ENCODE data around the gene PRCC. TPM values are rescaled to one million over a fixed set of nuclear protein-coding genes. Genes with fewer than 3 reads are reported as not detected.

PRCC gene
- total and polyA plus RNA-seq, 2 of the 13 experiments (the other 11 are each of a cell fraction or from before 2014, with no cell fraction given), result 24.2 to 40.5 TPM

DNA sequence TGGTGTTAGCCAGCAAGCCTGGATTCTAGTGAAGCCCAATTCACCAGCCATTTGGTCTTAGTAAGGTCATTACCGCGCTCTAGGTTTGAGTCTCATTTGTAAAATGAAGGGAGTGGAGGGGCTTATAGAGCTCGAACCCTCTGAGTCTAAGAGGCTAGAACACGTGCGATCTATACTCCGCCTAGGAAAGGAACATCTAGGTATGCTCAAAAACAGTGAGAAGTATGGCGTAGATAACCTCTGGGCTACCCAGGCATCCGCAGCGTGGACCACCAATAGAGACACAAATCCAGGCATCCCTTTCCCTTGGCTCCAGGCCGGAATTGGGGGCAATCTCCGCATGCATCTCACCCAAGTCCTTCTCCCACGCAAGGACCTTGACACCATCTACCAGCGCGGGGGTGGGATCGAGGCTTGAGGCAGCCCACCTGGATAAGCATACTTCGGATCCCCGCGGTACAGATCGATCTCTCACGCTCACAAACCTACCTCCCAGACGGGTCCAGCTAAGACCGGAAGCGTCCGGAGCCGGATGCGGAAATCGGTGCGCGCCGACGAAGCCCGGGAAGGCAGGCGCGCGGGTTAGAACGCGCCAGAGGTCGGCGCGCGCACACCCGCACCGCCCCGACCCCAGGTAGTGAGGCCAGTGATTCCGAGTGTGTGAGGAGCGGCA is 39.3 kb upstream of the PRCC start, which contains the start of gene METTL25B (continued):
- TF ChIP-seq, protein P1, sequence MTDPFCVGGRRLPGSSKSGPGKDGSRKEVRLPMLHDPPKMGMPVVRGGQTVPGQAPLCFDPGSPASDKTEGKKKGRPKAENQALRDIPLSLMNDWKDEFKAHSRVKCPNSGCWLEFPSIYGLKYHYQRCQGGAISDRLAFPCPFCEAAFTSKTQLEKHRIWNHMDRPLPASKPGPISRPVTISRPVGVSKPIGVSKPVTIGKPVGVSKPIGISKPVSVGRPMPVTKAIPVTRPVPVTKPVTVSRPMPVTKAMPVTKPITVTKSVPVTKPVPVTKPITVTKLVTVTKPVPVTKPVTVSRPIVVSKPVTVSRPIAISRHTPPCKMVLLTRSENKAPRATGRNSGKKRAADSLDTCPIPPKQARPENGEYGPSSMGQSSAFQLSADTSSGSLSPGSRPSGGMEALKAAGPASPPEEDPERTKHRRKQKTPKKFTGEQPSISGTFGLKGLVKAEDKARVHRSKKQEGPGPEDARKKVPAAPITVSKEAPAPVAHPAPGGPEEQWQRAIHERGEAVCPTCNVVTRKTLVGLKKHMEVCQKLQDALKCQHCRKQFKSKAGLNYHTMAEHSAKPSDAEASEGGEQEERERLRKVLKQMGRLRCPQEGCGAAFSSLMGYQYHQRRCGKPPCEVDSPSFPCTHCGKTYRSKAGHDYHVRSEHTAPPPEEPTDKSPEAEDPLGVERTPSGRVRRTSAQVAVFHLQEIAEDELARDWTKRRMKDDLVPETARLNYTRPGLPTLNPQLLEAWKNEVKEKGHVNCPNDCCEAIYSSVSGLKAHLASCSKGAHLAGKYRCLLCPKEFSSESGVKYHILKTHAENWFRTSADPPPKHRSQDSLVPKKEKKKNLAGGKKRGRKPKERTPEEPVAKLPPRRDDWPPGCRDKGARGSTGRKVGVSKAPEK (CRISPR knock-in tag; IDR thresholded peaks at IDR 0.05; ENCODE audit: borderline replicate concordance), result 0 out of 2 replicates have a peak, but pooled peaks have one; percentile 29
- TF ChIP-seq, protein P2, sequence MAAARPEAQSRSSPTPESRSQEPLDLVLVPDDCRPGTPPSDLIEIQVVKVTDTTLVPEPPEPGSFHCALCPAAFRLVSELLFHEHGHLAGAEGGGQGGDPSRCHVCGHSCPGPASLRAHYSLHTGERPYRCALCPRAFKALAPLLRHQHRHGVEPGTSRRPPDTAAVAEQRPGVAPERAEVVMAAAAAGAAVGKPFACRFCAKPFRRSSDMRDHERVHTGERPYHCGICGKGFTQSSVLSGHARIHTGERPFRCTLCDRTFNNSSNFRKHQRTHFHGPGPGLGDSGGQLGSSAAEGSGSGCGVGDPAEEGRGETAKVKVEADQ (CRISPR knock-in tag; IDR thresholded peaks at IDR 0.05; ENCODE audit: borderline replicate concordance), result peak; percentile 31; the same call in 1 of the 2 replicates
- TF ChIP-seq ZKSCAN8 (CRISPR knock-in tag; IDR thresholded peaks at IDR 0.05; ENCODE audit: borderline replicate concordance), result no peak
- TF ChIP-seq, protein P3, sequence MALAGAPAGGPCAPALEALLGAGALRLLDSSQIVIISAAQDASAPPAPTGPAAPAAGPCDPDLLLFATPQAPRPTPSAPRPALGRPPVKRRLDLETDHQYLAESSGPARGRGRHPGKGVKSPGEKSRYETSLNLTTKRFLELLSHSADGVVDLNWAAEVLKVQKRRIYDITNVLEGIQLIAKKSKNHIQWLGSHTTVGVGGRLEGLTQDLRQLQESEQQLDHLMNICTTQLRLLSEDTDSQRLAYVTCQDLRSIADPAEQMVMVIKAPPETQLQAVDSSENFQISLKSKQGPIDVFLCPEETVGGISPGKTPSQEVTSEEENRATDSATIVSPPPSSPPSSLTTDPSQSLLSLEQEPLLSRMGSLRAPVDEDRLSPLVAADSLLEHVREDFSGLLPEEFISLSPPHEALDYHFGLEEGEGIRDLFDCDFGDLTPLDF (CRISPR knock-in tag; IDR thresholded peaks at IDR 0.05), result no peak
- peak; percentile 28 for TF ChIP-seq ZNF143 (CRISPR knock-in tag; IDR thresholded peaks at IDR 0.05)
- no peak for TF ChIP-seq ZEB1 (IDR thresholded peaks at IDR 0.05; ENCODE audit: insufficient replicate concordance, low read depth)
- TF ChIP-seq, protein P4, sequence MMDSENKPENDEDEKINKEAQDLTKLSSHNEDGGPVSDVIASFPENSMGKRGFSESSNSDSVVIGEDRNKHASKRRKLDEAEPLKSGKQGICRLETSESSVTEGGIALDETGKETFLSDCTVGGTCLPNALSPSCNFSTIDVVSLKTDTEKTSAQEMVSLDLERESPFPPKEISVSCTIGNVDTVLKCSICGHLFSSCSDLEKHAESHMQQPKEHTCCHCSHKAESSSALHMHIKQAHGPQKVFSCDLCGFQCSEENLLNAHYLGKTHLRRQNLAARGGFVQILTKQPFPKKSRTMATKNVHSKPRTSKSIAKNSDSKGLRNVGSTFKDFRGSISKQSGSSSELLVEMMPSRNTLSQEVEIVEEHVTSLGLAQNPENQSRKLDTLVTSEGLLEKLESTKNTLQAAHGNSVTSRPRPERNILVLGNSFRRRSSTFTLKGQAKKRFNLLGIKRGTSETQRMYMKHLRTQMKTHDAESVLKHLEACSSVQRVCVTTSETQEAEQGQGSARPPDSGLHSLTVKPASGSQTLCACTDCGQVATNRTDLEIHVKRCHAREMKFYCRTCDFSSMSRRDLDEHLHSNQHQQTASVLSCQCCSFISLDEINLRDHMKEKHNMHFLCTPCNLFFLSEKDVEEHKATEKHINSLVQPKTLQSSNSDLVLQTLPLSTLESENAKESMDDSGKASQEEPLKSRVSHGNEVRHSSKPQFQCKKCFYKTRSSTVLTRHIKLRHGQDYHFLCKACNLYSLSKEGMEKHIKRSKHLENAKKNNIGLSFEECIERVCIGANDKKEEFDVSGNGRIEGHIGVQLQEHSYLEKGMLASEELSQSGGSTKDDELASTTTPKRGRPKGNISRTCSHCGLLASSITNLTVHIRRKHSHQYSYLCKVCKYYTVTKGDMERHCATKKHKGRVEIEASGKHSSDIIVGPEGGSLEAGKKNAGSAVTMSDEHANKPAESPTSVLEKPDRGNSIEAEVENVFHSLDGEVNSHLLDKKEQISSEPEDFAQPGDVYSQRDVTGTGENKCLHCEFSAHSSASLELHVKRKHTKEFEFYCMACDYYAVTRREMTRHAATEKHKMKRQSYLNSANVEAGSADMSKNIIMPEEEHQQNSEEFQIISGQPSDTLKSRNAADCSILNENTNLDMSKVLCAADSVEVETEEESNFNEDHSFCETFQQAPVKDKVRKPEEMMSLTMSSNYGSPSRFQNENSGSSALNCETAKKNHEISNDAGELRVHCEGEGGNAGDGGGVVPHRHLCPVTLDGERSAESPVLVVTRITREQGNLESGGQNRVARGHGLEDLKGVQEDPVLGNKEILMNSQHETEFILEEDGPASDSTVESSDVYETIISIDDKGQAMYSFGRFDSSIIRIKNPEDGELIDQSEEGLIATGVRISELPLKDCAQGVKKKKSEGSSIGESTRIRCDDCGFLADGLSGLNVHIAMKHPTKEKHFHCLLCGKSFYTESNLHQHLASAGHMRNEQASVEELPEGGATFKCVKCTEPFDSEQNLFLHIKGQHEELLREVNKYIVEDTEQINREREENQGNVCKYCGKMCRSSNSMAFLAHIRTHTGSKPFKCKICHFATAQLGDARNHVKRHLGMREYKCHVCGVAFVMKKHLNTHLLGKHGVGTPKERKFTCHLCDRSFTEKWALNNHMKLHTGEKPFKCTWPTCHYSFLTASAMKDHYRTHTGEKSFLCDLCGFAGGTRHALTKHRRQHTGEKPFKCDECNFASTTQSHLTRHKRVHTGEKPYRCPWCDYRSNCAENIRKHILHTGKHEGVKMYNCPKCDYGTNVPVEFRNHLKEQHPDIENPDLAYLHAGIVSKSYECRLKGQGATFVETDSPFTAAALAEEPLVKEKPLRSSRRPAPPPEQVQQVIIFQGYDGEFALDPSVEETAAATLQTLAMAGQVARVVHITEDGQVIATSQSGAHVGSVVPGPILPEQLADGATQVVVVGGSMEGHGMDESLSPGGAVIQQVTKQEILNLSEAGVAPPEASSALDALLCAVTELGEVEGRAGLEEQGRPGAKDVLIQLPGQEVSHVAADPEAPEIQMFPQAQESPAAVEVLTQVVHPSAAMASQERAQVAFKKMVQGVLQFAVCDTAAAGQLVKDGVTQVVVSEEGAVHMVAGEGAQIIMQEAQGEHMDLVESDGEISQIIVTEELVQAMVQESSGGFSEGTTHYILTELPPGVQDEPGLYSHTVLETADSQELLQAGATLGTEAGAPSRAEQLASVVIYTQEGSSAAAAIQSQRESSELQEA (CRISPR knock-in tag; IDR thresholded peaks at IDR 0.05; ENCODE audit: not compliant biosample characterization), result peak; percentile 2
- TF ChIP-seq YY1 (IDR thresholded peaks at IDR 0.05; ENCODE audit: insufficient read depth, insufficient replicate concordance, low read depth, low read length), result peak; percentile 27
- TF ChIP-seq SAP130 (CRISPR knock-in tag; IDR thresholded peaks at IDR 0.05; ENCODE audit: low read depth), result peak; percentile 68
